HAP-1 (cell line): ENCODE results near the gene CHURC1.

Experiments used
- DNase-seq, 2 experiments: peaks; one replicate each; pipeline ENCODE4 v3.0.0-alpha.2; 2016 to 2020; ENCODE audit warnings: low spot score in 2 of 2
- H3K27me3 ChIP-seq: fragments of 250-450 bp; sonication (Bioruptor Pico); 2 replicates; pipeline ENCODE4 v1.5.1; 2020; ENCODE audit warnings: low read depth, mild to moderate bottlenecking, moderate library complexity
- H3K36me3 ChIP-seq: fragments of 250-450 bp; sonication (Bioruptor Pico); replicated peaks from 2 replicates; pipeline ENCODE4 v1.5.1; 2020; ENCODE audit warnings: mild to moderate bottlenecking
- H3K4me1 ChIP-seq: fragments of 250-450 bp; sonication (Bioruptor Pico); 2 replicates; pipeline ENCODE4 v1.5.1; 2020; ENCODE audit warnings: mild to moderate bottlenecking
- H3K4me3 ChIP-seq: fragments of 250-450 bp; sonication (Bioruptor Pico); 2 replicates; pipeline ENCODE4 v1.5.1; 2020; ENCODE audit warnings: mild to moderate bottlenecking, moderate library complexity
- H3K9me3 ChIP-seq: fragments of 250-450 bp; sonication (Bioruptor Pico); 2 replicates; pipeline ENCODE4 v1.5.1; 2020; ENCODE audit warnings: mild to moderate bottlenecking, moderate library complexity
- in situ Hi-C: fragments of 300-500 bp; cut with MboI; formaldehyde crosslinking; loops from 3 replicates; pipeline ENCODE4 v1.14.3; 2020; ENCODE audit warnings: low sequenced_read_pairs, inconsistent platforms, mixed read lengths

CHURC1 gene

GRCh38 chr14:64983439-64984310, 69.4 kb downstream of the CHURC1 start:
- Histone ChIP-seq H3K27me3 (no peaks in the 10 kb centered on the region), H3K4me1 (peaks cover 35% of the 10 kb centered on the region), H3K4me3 (peak overlapping the region; percentile 12; the same call in 1 of the 2 replicates), H3K9me3 (no peaks in the 10 kb centered on the region), H3K36me3 (no peaks in the 10 kb centered on the region)
- in situ Hi-C loops = no loop called here
- DNase-seq = peak; percentile 64 to 72
